MM.1S (cell line): ENCODE data around the gene SH3GL3.

Experiments
- DNase-seq: peaks from one replicate; pipeline ENCODE4 v3.0.0-alpha.2; 2015
- H2AFZ ChIP-seq: fragments of 300-600 bp; sonication (generic); 2 replicates; pipeline ENCODE4 v1.6.0; 2016; ENCODE audit warnings: antibody characterized with exemption, low read length
- H3F3A ChIP-seq: fragments of 300-600 bp; sonication (generic); 2 replicates; pipeline ENCODE4 v1.6.1; 2016; ENCODE audit warnings: mild to moderate bottlenecking, antibody characterized with exemption, low read length, moderate library complexity, mixed read lengths; ENCODE audit not compliant: insufficient read depth
- H3K27ac ChIP-seq: fragments of 300-600 bp; sonication (generic); 2 replicates; pipeline ENCODE4 v1.5.1; 2016; ENCODE audit warnings: mild to moderate bottlenecking, low read length
- H3K27me3 ChIP-seq: fragments of 300-600 bp; sonication (generic); replicated peaks from 2 replicates; pipeline ENCODE4 v1.6.0; 2016; ENCODE audit warnings: low read length; ENCODE audit not compliant: insufficient read depth
- H3K36me3 ChIP-seq: fragments of 300-600 bp; sonication (generic); replicated peaks from 2 replicates; pipeline ENCODE4 v1.6.1; 2016; ENCODE audit warnings: mild to moderate bottlenecking, low read length, mixed read lengths; ENCODE audit not compliant: insufficient read depth
- H3K4me1 ChIP-seq: fragments of 300-600 bp; sonication (generic); 2 replicates; pipeline ENCODE4 v1.6.1; 2016; ENCODE audit warnings: low read length, mixed read lengths
- H3K4me2 ChIP-seq: fragments of 300-600 bp; sonication (generic); 2 replicates; pipeline ENCODE4 v1.6.0; 2016; ENCODE audit warnings: low read depth, low read length
- H3K4me3 ChIP-seq: fragments of 300-600 bp; sonication (generic); 2 replicates; pipeline ENCODE4 v1.5.1; 2016; ENCODE audit warnings: low read length, mixed read lengths
- H3K79me2 ChIP-seq: fragments of 300-600 bp; sonication (generic); 2 replicates; pipeline ENCODE4 v1.6.1; 2016; ENCODE audit warnings: mixed run types, low read length, mixed read lengths
- H3K9ac ChIP-seq: fragments of 300-600 bp; sonication (generic); 2 replicates; pipeline ENCODE4 v1.6.1; 2016; ENCODE audit warnings: low read length, mixed read lengths
- H3K9me2 ChIP-seq: fragments of 300-600 bp; sonication (generic); replicated peaks from 2 replicates; pipeline ENCODE4 v1.6.1; 2016; ENCODE audit warnings: mild to moderate bottlenecking, low read length, mixed read lengths; ENCODE audit not compliant: insufficient read depth
- H3K9me3 ChIP-seq: fragments of 300-600 bp; sonication (generic); replicated peaks from 2 replicates; pipeline ENCODE4 v1.6.1; 2016; ENCODE audit warnings: mild to moderate bottlenecking, low read length, mixed read lengths; ENCODE audit not compliant: insufficient read depth
- H4K20me1 ChIP-seq: fragments of 300-600 bp; sonication (generic); 2 replicates; pipeline ENCODE4 v1.6.1; 2016; ENCODE audit warnings: mild to moderate bottlenecking, low read length, moderate library complexity, mixed read lengths; ENCODE audit not compliant: insufficient read depth
- EZH2 ChIP-seq: fragments of 300-600 bp; sonication (generic); optimal IDR thresholded peaks from 2 replicates; pipeline ENCODE3; 2017; ENCODE audit warnings: low read depth, mild to moderate bottlenecking, antibody characterized with exemption, low read length, mixed read lengths
- EZH2phosphoT487 ChIP-seq: fragments of 300-600 bp; sonication (generic); IDR thresholded peaks from 2 replicates; pipeline ENCODE4 v1.6.1; 2018; ENCODE audit warnings: antibody characterized with exemption, low read length
- TF ChIP-seq, protein P1 (sequence below): fragments of 300-600 bp; sonication (generic); IDR thresholded peaks from 2 replicates; pipeline ENCODE4 v1.5.1; 2016; ENCODE audit warnings: antibody characterized with exemption, low read length, mixed read lengths

SH3GL3 gene

DNA sequence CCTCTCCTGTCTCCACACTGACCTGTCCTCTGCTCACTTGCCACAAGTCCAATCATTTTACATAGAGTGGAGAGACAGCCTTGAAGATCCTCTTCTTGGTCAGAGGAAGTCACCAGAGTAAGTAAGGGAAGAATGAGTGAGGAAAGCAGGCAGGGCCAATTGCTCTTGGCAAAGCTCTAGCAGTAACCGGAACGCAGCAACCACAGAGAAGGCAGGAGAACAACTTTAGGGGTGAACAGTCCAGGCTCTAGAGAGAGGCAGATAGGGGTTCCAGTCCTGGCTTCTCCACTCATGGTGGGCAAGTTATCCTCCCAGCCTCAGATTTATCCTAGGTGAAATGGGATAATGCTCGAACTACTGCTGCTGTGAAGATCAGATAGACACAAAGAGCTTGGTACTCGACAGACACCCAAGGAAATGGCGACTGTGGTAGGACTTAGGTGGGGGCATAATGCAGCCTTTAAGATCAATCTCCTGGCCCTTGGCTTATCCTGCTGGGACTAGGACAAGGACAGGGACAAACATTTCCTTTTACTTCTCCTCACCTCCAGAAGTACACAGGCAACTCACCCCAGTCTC is 205.6 kb downstream of the SH3GL3 start:
- no peak overlapping the region for H3K9ac ChIP-seq
- no peaks in the 10 kb centered on the region for H3K9me3 ChIP-seq
- no peak overlapping the region for H3K4me3 ChIP-seq
- no peaks in the 10 kb centered on the region for H3K4me1 ChIP-seq
- TF ChIP-seq EZH2phosphoT487 (no peak), EZH2 (no peak)
- TF ChIP-seq, protein P1, sequence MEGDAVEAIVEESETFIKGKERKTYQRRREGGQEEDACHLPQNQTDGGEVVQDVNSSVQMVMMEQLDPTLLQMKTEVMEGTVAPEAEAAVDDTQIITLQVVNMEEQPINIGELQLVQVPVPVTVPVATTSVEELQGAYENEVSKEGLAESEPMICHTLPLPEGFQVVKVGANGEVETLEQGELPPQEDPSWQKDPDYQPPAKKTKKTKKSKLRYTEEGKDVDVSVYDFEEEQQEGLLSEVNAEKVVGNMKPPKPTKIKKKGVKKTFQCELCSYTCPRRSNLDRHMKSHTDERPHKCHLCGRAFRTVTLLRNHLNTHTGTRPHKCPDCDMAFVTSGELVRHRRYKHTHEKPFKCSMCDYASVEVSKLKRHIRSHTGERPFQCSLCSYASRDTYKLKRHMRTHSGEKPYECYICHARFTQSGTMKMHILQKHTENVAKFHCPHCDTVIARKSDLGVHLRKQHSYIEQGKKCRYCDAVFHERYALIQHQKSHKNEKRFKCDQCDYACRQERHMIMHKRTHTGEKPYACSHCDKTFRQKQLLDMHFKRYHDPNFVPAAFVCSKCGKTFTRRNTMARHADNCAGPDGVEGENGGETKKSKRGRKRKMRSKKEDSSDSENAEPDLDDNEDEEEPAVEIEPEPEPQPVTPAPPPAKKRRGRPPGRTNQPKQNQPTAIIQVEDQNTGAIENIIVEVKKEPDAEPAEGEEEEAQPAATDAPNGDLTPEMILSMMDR: no peak
- no peak overlapping the region for H3K27ac ChIP-seq
- no peak for DNase-seq
- H3K4me2 ChIP-seq: no peak overlapping the region
- no peaks in the 10 kb centered on the region for H3K27me3 ChIP-seq
- no peaks in the 10 kb centered on the region for H4K20me1 ChIP-seq
- H3K36me3 ChIP-seq: no peaks in the 10 kb centered on the region
- H3F3A ChIP-seq: no peaks in the 10 kb centered on the region
- H3K79me2 ChIP-seq: no peaks in the 10 kb centered on the region
- no peaks in the 10 kb centered on the region for H3K9me2 ChIP-seq
- no peak overlapping the region for H2AFZ ChIP-seq

DNA sequence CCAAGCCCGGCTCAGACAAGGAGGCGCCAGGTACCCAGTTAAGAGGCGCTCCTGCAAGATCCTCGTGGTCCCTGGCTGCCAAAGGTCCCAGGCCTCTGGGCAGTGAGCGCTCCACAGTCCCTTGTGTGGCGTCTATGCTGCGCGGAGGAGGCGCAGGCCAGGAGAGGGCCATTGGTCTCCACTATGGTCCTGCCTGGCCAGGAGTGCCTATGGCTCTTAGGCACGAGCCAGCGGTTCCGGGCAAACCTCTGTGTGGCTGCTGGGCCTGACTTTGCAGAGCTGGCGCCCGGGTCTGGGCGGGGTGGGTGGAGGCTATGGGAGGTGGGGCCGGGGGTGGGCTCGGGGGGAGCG is 206.1 kb downstream of the SH3GL3 start:
- Histone ChIP-seq H3K79me2 (no peaks in the 10 kb centered on the region), H4K20me1 (no peaks in the 10 kb centered on the region), H3K27me3 (no peaks in the 10 kb centered on the region), H3K9me3 (no peaks in the 10 kb centered on the region), H2AFZ (no peak overlapping the region), H3F3A (no peaks in the 10 kb centered on the region), H3K4me3 (no peak overlapping the region), H3K9ac (no peak overlapping the region), H3K36me3 (no peaks in the 10 kb centered on the region), H3K27ac (no peak overlapping the region), H3K4me1 (no peaks in the 10 kb centered on the region), H3K4me2 (no peak overlapping the region), H3K9me2 (no peaks in the 10 kb centered on the region)
- no peak for DNase-seq
- TF ChIP-seq EZH2: no peak
- no peak for TF ChIP-seq EZH2phosphoT487
- TF ChIP-seq, protein P1: no peak

DNA sequence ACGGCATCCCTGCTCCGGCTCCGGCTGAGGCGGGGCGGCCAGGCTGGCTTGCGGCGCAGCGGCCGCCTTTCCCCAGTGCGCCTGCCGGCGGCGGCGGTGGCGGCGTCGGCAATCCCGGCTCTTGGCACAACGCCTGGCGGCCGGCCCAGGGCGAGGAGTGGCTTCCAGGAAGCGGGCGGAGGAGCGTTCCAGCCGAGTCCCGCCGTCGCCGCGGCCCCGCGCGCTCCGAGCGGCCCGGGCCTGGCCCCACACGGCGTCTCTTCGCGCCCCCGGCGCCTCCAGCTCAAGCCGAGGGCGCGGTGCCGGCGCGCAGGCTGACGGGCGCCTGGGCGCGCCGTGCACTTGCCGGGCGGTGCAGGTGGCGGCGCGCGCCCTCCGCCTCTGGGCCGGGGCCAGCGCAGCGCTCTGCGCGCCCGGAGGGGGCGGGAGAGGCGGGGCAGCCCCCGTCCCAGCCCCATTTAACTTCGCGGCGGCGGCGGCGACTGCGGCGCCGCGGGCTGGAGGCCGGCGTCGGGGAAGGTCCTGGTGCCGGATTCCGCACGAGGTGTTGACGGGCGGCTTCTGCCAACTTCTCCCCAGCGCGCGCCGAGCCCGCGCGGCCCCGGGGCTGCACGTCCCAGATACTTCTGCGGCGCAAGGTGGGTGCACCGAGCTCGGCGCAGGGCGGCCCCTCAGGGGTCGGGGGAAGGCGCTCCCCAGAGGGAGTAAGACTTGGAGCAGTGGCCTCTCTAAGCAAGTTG is 206.7 kb downstream of the SH3GL3 start, which contains the start of gene ADAMTSL3:
TSS of gene ADAMTSL3 (plus strand) at position 485 of the 740 bp plus-strand sequence. CDS start 1,639 bp downstream, outside the sequence.
- H3K27ac ChIP-seq: no peak within 1 kb of the TSS
- no peaks in the 10 kb centered on the region for H4K20me1 ChIP-seq
- H3K4me1 ChIP-seq: no peaks in the 10 kb centered on the region
- H3K4me3 ChIP-seq: no peak within 1 kb of the TSS
- H3K4me2 ChIP-seq: no peak within 1 kb of the TSS
- TF ChIP-seq, protein P1: no peak
- TF ChIP-seq EZH2 (no peak), EZH2phosphoT487 (no peak)
- H3K36me3 ChIP-seq: no peaks in the 10 kb centered on the region
- DNase-seq: no peak
- no peaks in the 10 kb centered on the region for H3K27me3 ChIP-seq
- no peaks in the 10 kb centered on the region for H3F3A ChIP-seq
- no peaks in the 10 kb centered on the region for H3K9me2 ChIP-seq
- H3K9ac ChIP-seq: no peak within 1 kb of the TSS
- H3K9me3 ChIP-seq: no peaks in the 10 kb centered on the region
- H3K79me2 ChIP-seq: no peaks in the 10 kb centered on the region
- H2AFZ ChIP-seq: no peak within 1 kb of the TSS
